GM18519 (cell line): ENCODE measurements around the gene KHNYN.
"Not testable (repeated sequence)": the region's sequence is repeated elsewhere in the genome, so short reads cannot be mapped to it uniquely, and the experiment has no call there.

ENCODE experiments used
- ATAC-seq: cut with Tn5 transposase; IDR thresholded peaks from one replicate; pipeline ENCODE4 v1.9.1; 2021; ENCODE audit warnings: mild to moderate bottlenecking, moderate library complexity; ENCODE audit not compliant: unreplicated experiment, low FRiP score

KHNYN gene

DNA sequence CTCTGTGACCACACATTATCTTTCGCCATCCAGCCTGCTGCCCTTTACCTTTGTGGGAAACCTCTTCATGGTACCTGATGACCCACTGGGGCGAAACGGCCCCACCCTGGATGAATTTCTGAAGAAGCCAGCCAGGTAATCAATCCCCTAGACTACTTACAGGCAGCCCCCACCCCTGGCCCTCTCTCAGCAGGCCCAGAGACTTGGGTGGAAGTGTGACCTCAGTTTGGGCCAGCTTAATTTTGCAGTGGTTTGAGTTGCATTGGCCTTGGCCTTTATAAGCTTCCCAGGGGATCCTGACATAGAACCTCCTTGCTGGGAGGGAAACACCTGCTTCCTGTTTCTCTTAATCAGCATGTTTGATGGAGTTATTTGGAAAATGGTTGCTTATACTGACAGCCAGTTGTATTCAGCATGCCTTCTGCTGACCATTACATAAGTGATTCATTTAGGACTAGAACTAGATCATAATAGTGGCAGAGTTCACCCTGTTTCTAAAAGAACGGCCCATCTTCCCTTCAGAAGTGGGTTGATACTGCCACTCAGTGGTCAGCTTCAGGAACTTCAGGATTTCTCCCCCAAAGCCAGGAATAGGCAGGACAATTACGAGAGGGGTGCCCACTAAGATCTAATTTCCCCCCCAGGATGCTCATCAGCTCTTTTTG, 6.7 kb downstream of the KHNYN start:
- ATAC-seq: no peak

DNA sequence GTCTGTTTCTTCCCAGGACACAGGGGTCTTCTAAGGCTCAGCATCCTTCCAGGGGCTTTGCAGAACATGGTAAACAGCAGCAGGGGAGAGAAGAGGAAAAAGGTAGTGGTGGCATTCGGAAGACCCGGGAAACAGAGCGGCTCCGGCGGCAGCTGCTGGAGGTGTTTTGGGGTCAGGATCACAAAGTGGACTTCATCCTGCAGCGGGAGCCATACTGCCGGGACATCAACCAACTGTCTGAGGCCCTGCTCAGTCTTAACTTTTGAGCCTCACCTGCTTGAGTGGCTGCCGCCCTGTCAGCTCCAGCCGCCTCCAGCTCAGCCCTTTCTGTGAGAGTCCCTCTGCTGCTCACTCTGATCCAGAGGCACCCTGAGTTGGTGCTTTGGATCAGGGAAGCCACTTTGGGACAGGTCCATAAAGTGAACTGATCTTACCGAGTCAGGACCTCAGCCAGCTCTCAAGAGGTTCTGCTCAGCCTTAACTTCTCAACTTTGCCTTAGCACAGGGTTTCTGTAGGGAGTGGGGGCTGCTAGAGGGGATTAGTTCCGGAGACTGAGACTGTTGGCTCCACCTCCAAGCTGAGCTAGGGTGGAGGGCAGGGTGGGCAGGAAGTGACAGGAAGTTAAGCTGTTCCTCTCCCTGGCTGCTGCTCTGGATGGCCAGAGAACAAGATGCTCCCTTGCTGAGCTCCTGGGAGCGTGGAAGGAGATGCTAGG, 7.4 kb downstream of the KHNYN start:
- ATAC-seq: no peak

DNA sequence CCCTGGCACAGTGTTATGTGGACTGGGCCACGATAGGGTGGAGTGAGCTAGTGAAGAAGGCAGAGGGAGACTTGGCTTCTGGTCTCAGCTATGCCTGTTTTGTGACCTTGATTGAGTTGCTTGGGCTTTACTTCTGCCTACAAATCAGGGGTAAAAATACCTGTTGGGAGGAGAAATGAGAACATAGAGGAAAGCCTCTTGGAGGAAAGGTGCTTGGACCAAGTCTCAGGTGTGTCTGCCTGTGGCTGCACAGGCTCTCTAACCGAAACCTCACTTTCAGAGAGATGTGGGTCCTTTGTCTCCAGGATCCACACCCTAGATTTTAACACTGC, 7.9 kb downstream of the KHNYN start:
- no peak for ATAC-seq

DNA sequence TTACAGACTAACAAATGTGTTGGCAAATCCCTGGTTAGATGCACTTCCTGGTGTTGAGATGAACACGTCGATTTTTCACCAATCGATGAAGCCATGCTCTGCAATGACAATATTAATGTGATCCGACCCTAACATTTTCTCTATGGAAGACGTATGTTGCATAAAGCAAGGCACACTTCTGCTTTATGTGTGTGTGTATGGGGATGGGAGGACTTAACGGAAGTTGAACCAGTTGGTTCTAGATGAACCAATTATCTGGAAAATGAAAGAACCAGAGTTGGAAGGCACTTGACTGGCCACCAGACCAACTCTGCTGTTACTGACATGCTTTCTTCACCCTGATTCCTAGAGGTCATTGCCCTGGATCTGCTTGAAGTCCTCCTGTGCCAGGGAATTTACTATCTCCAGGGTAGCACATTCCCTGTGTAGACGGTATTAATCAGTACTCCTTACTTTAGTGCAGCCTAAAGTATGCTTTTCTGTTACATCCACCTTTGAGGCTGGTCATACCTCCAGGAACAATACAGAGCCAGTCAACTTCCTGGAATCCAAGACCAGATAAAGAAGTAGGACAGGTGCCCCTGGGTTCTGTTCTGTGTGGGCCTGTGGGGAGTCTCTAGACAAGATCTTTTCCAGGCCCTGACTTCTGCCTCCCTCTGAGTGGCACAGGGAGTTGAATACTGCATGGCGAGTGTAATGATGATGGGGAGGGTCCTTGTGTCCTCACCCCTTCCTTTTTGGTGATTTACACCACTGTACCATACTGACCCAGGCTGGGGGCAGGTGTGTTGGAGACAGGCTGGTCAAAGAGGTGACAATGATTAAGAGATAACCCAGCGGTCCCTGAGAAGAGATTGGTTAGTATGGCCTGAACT, 8.7 kb downstream of the KHNYN start:
- ATAC-seq: no peak

DNA sequence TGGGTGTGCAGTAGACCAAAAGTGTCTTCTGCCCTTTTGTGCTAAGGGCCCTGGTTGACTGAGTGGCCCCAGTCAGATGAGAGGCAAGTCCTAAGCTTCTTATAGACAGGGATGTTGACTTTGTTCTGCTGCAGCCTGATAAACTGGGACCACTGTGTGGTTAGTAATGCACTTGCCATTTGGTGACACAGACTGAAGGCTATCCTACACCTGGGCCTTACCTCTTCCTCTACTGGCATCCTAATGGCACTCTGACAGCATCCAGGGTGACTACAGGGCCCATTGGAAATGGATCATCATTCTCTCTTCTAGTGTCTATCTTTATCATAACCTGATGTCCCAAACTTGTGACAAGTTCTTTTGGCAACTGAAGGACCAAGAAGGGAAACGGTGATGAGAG, 9.5 kb downstream of the KHNYN start:
- no peak for ATAC-seq

DNA sequence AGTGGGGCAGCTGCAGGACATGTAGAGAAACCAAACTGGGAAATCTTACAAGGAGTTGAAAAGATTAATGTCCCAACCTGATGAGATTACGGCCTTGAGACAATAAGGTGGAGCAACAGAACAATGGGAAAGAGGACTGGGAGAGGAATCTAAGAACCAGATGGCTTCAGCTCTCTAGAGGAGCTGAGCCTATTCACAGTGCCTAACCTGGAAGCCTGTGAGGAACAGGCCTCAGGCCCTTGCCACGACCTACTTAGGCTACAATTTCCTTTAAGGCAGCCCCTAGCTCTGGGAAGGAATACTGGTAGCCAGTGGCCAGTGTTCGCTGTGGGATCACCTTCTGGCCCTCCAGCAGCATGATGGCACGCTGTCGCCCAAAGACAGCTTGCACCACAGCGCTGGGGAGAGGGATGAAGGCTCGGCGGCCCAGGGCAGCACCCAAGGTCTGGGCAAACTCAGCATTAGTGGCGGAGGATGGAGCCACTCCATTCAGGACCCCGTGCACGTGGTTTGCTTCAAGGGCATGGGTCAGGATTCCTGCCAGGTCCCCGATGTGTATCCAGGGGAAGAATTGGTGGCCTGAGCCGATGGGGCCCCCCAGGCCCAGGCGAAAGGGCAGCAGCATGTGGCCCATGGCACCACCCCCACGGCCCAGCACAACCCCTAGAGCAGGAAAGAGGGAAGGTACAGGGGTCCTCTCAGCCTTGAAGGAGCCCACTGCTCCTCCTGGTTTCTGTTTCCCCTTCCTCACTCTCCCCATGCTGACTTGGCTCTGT, 10.3 kb downstream of the KHNYN start:
- no peak for ATAC-seq

DNA sequence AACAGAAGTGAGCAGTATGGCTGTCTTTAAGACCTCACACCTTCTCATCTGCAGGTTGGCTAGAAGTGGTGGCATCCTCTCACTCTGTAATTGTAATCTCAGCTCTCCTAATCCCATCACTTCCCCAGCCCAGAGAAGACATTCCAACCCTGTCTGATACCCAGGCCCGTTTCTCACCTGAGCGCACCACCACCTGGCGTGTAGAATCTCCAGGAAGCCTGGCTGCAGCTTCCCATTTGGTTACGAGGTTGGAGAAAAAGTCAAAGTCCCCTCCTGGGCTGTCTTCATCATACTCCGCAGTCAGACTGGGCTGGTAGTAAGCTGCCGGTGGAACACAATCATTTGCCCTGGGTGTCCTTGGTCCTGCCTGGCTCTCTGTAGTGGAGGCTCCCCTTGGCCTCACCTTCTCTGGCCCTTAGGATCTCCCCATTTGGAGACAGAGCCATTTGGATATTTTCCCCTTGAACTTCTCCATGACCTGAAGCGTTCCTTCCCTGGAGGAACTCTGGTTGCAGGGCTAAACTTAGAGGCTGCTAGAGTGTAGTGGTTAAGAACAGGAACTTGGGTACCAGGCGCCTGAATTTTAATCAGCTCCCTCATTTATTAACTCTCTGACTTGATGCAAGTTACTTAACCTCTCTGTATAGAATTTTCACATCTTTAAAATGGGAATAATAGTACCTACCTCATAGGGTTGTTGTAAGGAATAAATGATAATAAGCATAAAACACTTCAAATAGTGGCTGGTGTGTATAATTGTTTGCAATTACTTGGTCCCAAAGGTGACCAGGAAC, 11.0 kb downstream of the KHNYN start:
- ATAC-seq: no peak

DNA sequence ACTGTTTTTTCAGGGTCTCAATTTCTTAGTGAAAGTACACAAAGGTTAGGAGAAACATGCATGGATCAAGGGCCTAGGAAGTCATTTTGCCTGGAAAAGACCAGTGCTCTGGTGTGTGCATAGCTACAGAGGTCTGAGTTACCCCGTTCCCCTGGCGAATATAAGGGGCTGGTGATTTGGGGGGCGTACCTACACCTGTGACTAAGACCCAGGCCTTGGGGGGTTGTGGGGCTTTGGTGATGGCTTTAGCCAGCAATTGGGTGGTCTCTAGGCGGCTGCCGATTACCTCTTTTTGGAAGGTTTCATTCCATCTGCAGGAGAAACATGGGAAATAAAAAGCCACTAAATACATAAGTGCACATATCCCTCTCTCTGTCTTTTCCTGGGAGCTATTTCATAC, 11.7 kb downstream of the KHNYN start:
- ATAC-seq: no peak

DNA sequence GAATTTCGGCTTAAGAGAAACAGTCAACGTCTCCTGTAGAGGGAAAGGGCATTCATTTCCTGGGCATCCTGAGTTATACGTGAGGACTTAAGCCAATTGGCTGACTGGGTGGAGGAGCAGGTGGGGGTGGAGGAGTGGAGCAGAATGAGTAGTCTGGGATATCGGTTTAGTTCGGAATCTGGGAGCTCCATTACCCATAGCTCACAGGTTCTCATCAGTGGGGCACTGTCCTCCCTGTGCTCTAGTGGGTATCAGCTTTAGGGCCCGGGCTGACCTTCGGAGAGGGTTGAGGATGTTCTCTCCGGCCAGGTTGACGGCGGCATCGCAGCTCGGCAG, 12.1 kb downstream of the KHNYN start:
- ATAC-seq: no peak

DNA sequence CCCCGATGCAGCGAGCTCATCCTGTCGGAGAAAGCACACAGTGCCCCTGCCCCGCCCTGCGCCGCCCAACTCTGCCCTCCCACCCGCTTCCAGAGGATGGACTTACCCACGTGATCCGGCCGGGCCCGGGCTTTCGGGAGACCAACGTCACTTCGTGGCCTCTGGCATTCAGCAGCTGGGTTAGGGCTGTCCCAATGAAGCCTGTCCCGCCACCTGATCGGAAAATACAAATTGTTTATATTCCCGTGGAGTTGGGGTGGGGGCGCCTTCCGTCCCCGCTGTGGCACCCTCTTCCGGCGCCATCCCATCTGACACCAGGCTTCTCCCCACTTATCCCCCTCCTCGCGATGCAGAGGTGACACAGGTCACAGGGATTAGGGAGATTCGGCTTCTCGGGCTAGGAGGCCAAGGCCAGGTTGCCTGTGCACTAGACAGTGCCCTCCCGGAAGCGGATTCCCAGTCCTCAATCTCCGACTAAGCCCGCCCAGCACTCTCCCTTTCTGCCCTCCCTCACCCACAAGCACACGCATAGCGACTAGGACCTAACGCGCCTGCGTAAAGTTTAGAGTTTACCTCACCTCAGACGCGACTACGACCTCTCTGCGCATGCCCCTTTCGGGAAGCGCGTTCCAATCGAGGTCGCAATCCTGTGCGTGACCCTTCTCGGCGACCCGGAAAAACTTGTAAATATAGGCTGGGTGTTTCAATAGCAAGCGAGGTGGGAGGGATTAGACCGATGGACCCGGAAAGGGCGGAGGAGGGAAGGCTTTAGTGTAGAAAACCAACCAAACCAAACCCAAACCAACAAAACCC, 12.7 kb downstream of the KHNYN start, which contains the start of gene SDR39U1:
Gene SDR39U1, minus strand, starts transcription at position 537 of the 813 bp plus-strand sequence. Its CDS starts 7 bp downstream, at position 530.
- peak; percentile 86 for ATAC-seq

DNA sequence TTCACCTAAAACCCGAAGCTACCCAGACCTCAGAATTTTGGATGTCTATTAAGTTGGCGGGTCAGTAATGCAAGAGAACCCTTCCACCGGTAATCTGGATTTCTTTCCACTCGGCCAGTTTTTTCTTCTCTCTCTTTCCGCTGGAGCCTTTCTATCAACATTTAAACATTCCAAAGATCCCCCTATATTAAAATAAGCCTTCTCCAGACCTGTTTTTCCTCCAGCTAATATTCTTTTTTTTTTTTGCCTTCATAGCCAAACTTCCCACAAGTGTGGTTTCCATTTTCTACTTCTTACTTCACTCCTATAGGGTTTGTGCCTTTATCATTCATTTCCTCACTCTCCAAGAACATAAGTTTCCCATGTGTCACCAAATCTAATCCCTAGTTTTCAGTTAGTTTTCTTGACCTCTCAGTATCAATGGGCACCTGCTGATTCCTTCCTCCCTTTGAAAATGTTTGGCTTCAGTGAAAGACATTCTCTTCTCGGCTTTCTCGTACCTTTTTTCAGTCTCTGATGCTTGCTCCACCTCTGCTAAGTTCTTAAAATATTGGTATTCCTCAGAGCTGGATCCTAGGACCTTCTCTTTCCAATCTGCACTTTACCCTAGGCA, 13.4 kb downstream of the KHNYN start:
- ATAC-seq: no peak

DNA sequence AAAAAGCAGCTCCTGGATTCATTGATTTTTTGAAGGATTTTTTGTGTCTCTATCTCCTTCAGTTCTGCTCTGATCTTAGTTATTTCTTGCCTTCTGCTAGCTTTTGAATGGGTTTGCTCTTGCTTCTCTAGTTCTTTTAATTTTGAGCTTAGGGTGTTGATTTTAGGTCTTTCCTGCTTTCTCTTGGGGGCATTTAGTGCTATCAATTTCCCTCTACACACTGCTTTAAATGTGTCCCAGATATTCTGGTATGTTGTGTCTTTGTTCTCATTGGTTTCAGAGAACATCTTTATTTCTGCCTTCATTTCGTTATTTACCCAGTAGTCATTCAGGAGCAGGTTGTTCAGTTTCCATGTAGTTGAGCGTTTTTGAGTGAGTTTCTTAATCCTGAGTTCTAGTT, 21.1 kb downstream of the KHNYN start:
- ATAC-seq: not testable (repeated sequence)

DNA sequence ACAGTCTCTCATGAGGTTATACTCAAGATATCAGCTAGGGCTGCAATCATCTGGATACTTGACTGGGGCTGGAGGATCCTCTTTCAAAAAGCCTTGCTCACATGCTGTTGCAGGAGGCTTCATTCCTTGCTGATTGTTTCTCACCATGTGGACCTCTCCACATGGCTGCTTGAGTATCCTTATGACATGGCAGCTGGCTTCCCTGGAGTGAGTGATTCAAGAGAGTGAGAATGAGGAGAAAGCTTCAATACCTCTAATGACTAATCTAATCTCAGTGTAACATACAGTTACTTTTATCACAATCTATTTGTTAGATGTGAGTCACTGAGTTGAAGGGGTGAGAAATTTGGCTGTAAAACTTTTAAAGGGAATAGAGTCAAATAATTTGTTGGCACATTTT, 27.2 kb downstream of the KHNYN start:
- no peak for ATAC-seq

DNA sequence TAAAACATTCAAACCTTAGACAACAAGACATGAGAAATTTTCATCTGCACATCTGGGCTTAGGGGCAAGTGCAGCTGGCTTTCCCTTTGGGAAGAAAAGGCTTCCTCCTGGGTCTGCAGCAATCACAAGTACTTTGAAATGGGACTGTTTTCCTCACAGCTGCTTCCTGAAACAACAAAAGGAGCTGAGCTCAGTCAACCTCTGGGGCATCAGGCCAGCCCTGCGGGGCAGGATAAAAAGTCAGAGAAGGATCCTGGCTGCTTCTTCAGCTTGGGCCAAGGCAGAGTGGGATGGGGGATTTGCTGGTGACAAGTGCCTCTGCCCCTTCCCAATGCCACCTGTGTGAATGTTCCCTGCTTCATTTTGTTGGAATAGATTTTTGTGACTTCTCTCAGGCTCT, 29.0 kb downstream of the KHNYN start:
- ATAC-seq: no peak

DNA sequence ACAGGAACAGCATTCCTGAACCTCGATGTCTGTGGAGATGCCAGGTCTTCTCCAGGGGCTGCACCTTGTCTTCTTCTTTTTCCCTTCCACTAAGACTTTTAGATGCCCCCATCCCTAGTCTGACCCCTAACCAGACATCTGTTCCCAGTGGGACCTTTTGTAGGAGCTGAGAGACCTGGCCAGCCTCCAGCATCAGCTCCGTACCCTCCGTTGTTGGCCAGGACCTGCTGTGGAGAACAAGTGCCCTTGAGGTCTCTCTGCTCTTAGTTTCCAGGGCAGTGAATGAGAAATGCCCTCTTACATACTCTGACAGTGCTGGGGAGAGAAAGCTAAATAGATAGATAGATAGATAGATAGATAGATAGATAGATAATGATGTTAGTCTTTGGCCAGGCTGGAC, 29.6 kb downstream of the KHNYN start:
- ATAC-seq: no peak

DNA sequence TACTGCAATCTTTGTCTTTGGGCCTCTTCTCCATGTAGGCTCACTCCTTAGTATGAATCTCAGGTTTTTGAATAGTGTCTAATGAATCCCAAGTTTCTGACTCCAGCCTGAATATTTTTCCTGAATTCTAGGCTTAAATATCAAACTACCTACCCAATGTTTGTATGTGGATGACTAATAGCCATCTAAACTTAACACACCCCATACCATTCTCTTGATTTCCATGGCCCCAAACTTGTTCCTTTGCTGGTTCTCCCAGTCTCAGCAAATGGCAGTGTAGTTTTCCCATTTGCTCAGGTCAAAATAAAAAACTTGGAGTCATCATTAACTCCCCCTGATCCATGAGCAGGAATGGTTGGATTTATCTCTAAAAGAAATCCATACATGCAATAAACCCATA, 31.6 kb downstream of the KHNYN start:
- ATAC-seq: no peak

DNA sequence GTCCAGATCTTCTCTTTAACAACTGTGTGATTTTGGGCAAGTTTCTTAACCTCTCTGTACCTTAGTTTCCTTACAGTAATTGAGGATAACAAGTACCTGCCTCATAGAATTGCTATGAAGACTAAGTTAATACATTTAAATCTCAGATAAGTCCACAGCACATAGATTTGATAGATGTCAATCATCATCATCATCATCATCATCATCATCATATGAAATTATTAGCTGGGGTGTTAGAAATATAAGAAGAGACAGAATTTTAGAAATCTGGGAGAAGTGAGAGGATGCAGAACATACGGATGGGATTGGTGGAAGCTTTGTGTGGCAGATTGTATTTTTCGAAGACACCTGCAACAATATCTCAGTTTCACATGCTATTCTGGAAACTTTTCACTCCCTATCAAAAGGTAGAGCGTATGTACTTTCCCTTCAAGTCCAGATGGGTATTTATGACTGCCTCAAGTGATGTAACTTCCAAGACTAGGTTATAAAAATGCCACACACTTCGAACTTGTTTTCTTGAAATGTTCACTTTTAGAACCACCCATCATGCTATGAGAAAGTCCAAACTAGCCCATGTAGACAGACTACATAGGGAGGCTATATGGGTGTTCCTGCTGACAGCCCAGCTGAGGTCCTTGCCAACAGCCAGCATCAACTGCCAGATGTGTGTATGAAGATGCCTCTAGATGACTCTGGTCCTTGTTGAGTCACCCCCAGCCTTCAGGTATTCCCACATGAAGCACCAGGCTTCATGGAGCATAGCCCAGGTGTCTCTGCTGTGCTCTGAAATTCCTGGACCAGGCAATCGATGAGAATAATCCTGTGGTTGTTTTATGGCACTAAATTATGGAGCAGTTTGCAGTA, 33.5 kb downstream of the KHNYN start:
- ATAC-seq: no peak
